ENCODE results near the gene NEK7.

GRCh38 chr1:198184516-198184915 is 27.7 kb downstream of the NEK7 start:
- no peak for TF ChIP-seq CTCF (IDR thresholded peaks at IDR 0.05)
- no peak for TF ChIP-seq POLR2A (IDR thresholded peaks at IDR 0.05)

Data from uterus (tissue), 2 donors.